Mesenchymal stem cell (in vitro differentiated cells and primary cell): Measurements from ENCODE around the gene SLIT3.

ENCODE experiments used
- DNase-seq: peaks from one replicate; pipeline ENCODE4 v3.0.0-alpha.2; 2013
- H2AFZ ChIP-seq: one replicate; pipeline ENCODE4 v1.6.1; 2013; ENCODE audit warnings: low read depth, mild to moderate bottlenecking, control low read depth, inconsistent platforms, low read length, moderate library complexity
- H2AK5ac ChIP-seq: 2 replicates; pipeline ENCODE4 v1.6.1; 2013; ENCODE audit warnings: low read length, moderate library complexity, mild to moderate bottlenecking, inconsistent platforms; ENCODE audit not compliant: severe bottlenecking
- H2BK120ac ChIP-seq: one replicate; pipeline ENCODE4 v1.6.1; 2013; ENCODE audit warnings: low read depth, mild to moderate bottlenecking, inconsistent platforms, low read length, moderate library complexity
- H2BK12ac ChIP-seq, 2 experiments: one replicate each; pipeline ENCODE4 v1.6.1; 2013; ENCODE audit warnings: inconsistent platforms in 2 of 2, low read length in 2 of 2, mild to moderate bottlenecking in 2 of 2, moderate library complexity in 2 of 2, control low read depth in 1 of 2
- H2BK15ac ChIP-seq: one replicate; pipeline ENCODE4 v1.6.1; 2013; ENCODE audit warnings: mild to moderate bottlenecking, low read depth, inconsistent platforms; ENCODE audit not compliant: poor library complexity, severe bottlenecking
- H2BK5ac ChIP-seq: 2 replicates; pipeline ENCODE4 v1.6.1; 2013; ENCODE audit warnings: low read depth, mild to moderate bottlenecking, low read length, control low read depth, inconsistent platforms; ENCODE audit not compliant: poor library complexity, severe bottlenecking
- H3K14ac ChIP-seq, 2 experiments: one replicate each; pipeline ENCODE4 v1.6.1; 2013; ENCODE audit warnings: inconsistent platforms in 2 of 2, low read length in 2 of 2, control low read depth in 1 of 2, mild to moderate bottlenecking in 1 of 2, moderate library complexity in 1 of 2
- H3K18ac ChIP-seq, 2 experiments: one replicate each; pipeline ENCODE4 v1.6.1; 2013; ENCODE audit warnings: inconsistent platforms in 2 of 2, low read length in 2 of 2, control low read depth in 1 of 2, low read depth in 1 of 2, mild to moderate bottlenecking in 1 of 2
- H3K23ac ChIP-seq, 2 experiments: one replicate each; pipeline ENCODE4 v1.6.1; 2013; ENCODE audit warnings: inconsistent platforms in 2 of 2, low read length in 2 of 2, mild to moderate bottlenecking in 2 of 2, moderate library complexity in 2 of 2, control low read depth in 1 of 2
- H3K27ac ChIP-seq: 2 replicates; pipeline ENCODE4 v1.5.1; 2013; ENCODE audit warnings: mild to moderate bottlenecking, moderate library complexity, low read length, control low read depth, inconsistent platforms; ENCODE audit not compliant: poor library complexity, severe bottlenecking
- H3K27me3 ChIP-seq, 2 experiments: 2 replicates each; pipeline versions ENCODE4 v1.6.1 to v1.7.0; 2013; ENCODE audit warnings: low read length in 2 of 2, mild to moderate bottlenecking in 2 of 2, moderate library complexity in 2 of 2, control low read depth in 1 of 2, inconsistent platforms in 1 of 2; ENCODE audit not compliant: control insufficient read depth in 1 of 2, insufficient read depth in 1 of 2
- H3K36me3 ChIP-seq, 2 experiments: 2 replicates each; pipeline versions ENCODE4 v1.6.1 to v1.7.0; 2013; ENCODE audit warnings: low read length in 2 of 2, control low read depth in 1 of 2, inconsistent platforms in 1 of 2, low read depth in 1 of 2, mild to moderate bottlenecking in 1 of 2; ENCODE audit not compliant: insufficient read depth in 2 of 2, control insufficient read depth in 1 of 2
- H3K4ac ChIP-seq, 2 experiments: one replicate each; pipeline ENCODE4 v1.6.1; 2013; ENCODE audit warnings: inconsistent platforms in 2 of 2, low read length in 2 of 2, mild to moderate bottlenecking in 2 of 2, moderate library complexity in 2 of 2, control low read depth in 1 of 2, low read depth in 1 of 2
- H3K4me1 ChIP-seq: 2 replicates; pipeline ENCODE4 v1.6.1; 2013; ENCODE audit warnings: low read depth, low read length, control low read depth; ENCODE audit not compliant: control insufficient read depth, insufficient read depth
- H3K4me2 ChIP-seq: 2 replicates; pipeline ENCODE4 v1.6.1; 2013; ENCODE audit warnings: low read length, mild to moderate bottlenecking, inconsistent platforms; ENCODE audit not compliant: poor library complexity, severe bottlenecking
- H3K4me3 ChIP-seq, 2 experiments: 2 replicates each; pipeline versions ENCODE4 v1.5.1 to v1.7.0; 2013; ENCODE audit warnings: low read length in 2 of 2, mild to moderate bottlenecking in 2 of 2, control low read depth in 1 of 2, low read depth in 1 of 2; ENCODE audit not compliant: insufficient read depth in 1 of 2
- H3K79me1 ChIP-seq: replicated peaks from 2 replicates; pipeline ENCODE4 v1.6.1; 2013; ENCODE audit warnings: mild to moderate bottlenecking, control low read depth, low read length, inconsistent platforms; ENCODE audit not compliant: poor library complexity, severe bottlenecking
- H3K9ac ChIP-seq: 2 replicates; pipeline ENCODE4 v1.7.0; 2013; ENCODE audit warnings: mild to moderate bottlenecking, low read length, moderate library complexity
- H3K9me3 ChIP-seq: 2 replicates; pipeline ENCODE4 v1.7.0; 2013; ENCODE audit warnings: mild to moderate bottlenecking, low read length; ENCODE audit not compliant: control insufficient read depth
- H4K8ac ChIP-seq: one replicate; pipeline ENCODE4 v1.6.1; 2013; ENCODE audit warnings: inconsistent platforms, mild to moderate bottlenecking, low read length, moderate library complexity
- H4K91ac ChIP-seq: one replicate; pipeline ENCODE4 v1.6.1; 2013; ENCODE audit warnings: mild to moderate bottlenecking, low read length, inconsistent platforms
- WGBS: methylation state at CpG from one replicate; pipeline ENCODE4 v1.1.7; 2013; ENCODE audit warnings: mixed read lengths; 5-methylcytosine and 5-hydroxymethylcytosine counted together

The SLIT3 gene

DNA sequence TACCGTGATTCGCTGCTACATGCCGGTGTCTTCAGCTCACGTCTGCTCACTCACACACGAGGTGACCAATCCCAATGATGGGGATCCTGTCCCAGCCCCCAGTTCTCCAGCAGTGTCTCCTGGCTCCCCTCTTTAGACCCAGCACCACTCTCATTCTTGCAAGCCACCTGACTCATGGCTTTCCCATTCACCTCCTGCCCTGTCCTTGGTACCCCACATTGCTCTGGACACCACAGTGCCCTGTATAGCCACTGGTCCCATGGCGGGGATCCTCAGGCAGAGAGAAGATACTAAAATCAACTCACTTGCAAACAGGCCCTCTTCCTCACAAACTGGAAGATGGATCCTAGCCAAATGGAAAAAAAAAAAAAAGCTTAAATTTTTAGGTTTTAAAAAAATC lies 81.0 kb downstream of the SLIT3 start:
- no peak overlapping the region for H2BK12ac ChIP-seq
- DNase-seq: no peak
- no peak overlapping the region for H4K8ac ChIP-seq
- H2BK120ac ChIP-seq: no peak overlapping the region
- no peak overlapping the region for H3K14ac ChIP-seq
- H3K79me1 ChIP-seq: no peaks in the 10 kb centered on the region
- no peak overlapping the region for H3K4me2 ChIP-seq
- no peak overlapping the region for H4K91ac ChIP-seq
- H3K27me3 ChIP-seq: no peaks in the 10 kb centered on the region
- no peak overlapping the region for H3K4ac ChIP-seq
- no peak overlapping the region for H2BK5ac ChIP-seq
- no peak overlapping the region for H3K4me3 ChIP-seq
- H3K4me1 ChIP-seq: no peaks in the 10 kb centered on the region
- peaks cover 0 to 39% of the 10 kb centered on the region in 2 experiments for H3K36me3 ChIP-seq
- no peak overlapping the region for H3K9ac ChIP-seq
- no peaks in the 10 kb centered on the region for H3K9me3 ChIP-seq
- no peak overlapping the region for H2AFZ ChIP-seq
- H3K23ac ChIP-seq: no peak overlapping the region
- H3K18ac ChIP-seq: no peak overlapping the region
- H3K27ac ChIP-seq: no peak overlapping the region
- no peak overlapping the region for H2AK5ac ChIP-seq
- 94% methylated on average over 6 of the region's 6 CpGs for WGBS
- H2BK15ac ChIP-seq: no peak overlapping the region

DNA sequence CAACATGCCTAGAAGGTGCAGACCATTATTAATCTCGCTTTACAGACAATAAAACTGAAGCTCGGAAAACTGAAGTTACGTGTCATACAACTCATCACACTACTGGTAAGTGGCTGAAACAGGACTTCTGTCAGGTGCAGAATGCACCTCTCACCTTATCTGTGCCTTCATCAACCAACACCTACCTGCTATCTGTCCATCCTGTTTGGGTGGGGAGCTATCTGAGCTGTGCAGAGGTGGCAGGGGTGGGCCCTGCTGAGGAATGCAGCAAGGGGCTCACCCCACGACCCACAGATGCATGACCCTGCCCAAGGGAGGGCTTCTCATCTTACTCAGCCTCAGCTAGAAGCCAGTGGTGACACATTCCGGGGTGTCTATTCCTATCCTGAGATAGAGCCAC lies 81.6 kb downstream of the SLIT3 start:
- H4K8ac ChIP-seq: no peak overlapping the region
- H3K27me3 ChIP-seq: no peaks in the 10 kb centered on the region
- H2AFZ ChIP-seq: no peak overlapping the region
- DNase-seq: no peak
- no peaks in the 10 kb centered on the region for H3K4me1 ChIP-seq
- no peak overlapping the region for H2BK120ac ChIP-seq
- no peak overlapping the region for H4K91ac ChIP-seq
- no peak overlapping the region for H3K4me3 ChIP-seq
- H3K14ac ChIP-seq: no peak overlapping the region
- H3K79me1 ChIP-seq: no peaks in the 10 kb centered on the region
- no peak overlapping the region for H3K27ac ChIP-seq
- no peak overlapping the region for H3K23ac ChIP-seq
- peaks cover 0 to 44% of the 10 kb centered on the region in 2 experiments for H3K36me3 ChIP-seq
- H3K18ac ChIP-seq: no peak overlapping the region
- WGBS: 75% methylated on average over 5 of the region's 5 CpGs
- no peak overlapping the region for H2BK12ac ChIP-seq
- no peak overlapping the region for H2AK5ac ChIP-seq
- no peak overlapping the region for H3K9ac ChIP-seq
- H3K4ac ChIP-seq: no peak overlapping the region
- no peak overlapping the region for H2BK15ac ChIP-seq
- no peaks in the 10 kb centered on the region for H3K9me3 ChIP-seq
- no peak overlapping the region for H3K4me2 ChIP-seq
- H2BK5ac ChIP-seq: no peak overlapping the region

DNA sequence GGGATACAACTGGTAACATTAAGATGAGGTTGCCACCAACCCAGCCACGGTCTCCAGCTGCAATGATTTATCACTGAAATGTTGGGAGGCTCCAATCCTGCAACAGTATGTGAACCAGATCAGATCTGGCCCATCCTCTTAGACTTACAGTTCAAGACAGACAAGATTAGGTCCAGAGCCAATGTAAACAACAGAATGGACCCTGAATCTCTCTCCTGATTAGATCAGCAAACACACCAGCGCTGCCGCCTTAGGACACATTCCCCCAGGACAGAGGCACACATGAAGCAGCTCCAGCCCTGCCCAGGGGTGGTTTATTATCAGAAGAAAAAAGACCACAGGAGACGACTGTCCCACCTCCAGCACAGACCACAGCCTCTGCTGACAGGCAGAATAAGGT lies 82.1 kb downstream of the SLIT3 start:
- no peak overlapping the region for H3K27ac ChIP-seq
- H4K8ac ChIP-seq: no peak overlapping the region
- 12% methylated on average over 4 of the region's 4 CpGs for WGBS

DNA sequence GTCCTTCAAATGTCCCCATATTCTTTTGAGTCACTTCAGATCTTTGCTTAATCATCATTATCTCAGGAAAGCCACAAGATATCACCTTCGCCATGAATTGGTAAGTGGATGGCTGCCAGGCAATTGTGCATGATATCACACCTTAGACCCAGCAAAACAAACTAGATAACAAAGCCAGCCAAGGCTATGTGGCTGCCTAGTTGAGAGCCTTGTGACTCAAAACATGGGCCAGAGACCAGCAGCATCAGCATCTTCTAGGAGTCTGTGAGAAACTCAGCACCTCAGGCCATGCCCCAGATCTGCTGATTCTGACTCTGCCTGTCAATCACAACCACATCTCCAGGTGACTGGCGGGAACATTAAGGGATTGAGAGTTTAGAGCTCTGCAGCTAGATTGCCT lies 82.8 kb downstream of the SLIT3 start:
- H3K4me2 ChIP-seq: no peak overlapping the region
- no peak overlapping the region for H2AFZ ChIP-seq
- WGBS: 78% methylated on average over 2 of the region's 2 CpGs

More for the DNA sequence above, 82.1 kb downstream of the SLIT3 start:
- Histone ChIP-seq H4K91ac (no peak overlapping the region), H3K14ac (no peak overlapping the region), H3K4me1 (no peaks in the 10 kb centered on the region), H2BK120ac (no peak overlapping the region), H3K36me3 (peaks cover 0 to 44% of the 10 kb centered on the region in 2 experiments), H2AK5ac (no peak overlapping the region), H3K4me3 (no peak overlapping the region), H3K9me3 (no peaks in the 10 kb centered on the region), H2AFZ (no peak overlapping the region), H2BK5ac (no peak overlapping the region), H3K4me2 (no peak overlapping the region), H3K9ac (no peak overlapping the region), H3K18ac (no peak overlapping the region), H2BK12ac (no peak overlapping the region), H2BK15ac (no peak overlapping the region), H3K23ac (no peak overlapping the region), H3K4ac (no peak overlapping the region), H3K79me1 (no peaks in the 10 kb centered on the region), H3K27me3 (no peaks in the 10 kb centered on the region)
- no peak for DNase-seq

More for the DNA sequence above, 82.8 kb downstream of the SLIT3 start:
- Histone ChIP-seq H2BK12ac (no peak overlapping the region), H2BK120ac (no peak overlapping the region), H3K9ac (no peak overlapping the region), H3K4ac (no peak overlapping the region), H3K4me1 (no peaks in the 10 kb centered on the region), H2BK5ac (no peak overlapping the region), H2BK15ac (no peak overlapping the region), H2AK5ac (no peak overlapping the region), H4K8ac (no peak overlapping the region), H3K9me3 (no peaks in the 10 kb centered on the region), H3K4me3 (no peak overlapping the region), H3K36me3 (peaks cover 0 to 44% of the 10 kb centered on the region in 2 experiments), H3K18ac (no peak overlapping the region), H4K91ac (no peak overlapping the region), H3K79me1 (no peaks in the 10 kb centered on the region), H3K27me3 (no peaks in the 10 kb centered on the region), H3K23ac (no peak overlapping the region), H3K27ac (no peak overlapping the region), H3K14ac (peak overlapping the region in 1 of 2 experiments; percentile 7)
- no peak for DNase-seq
